ENCODE measurements around the gene MPZL2. TPM values are rescaled to one million over a fixed set of nuclear protein-coding genes. Genes with fewer than 3 reads are reported as not detected.
"Not testable (repeated sequence)": the region's sequence is repeated elsewhere in the genome, so short reads cannot be mapped to it uniquely, and the experiment has no call there.

Gene MPZL2
- total RNA-seq (ENCODE audit: low replicate concordance) = 0.36 and 1.1 TPM in 2 replicates

GRCh38 chr11:118263695-118264568, at the start of gene MPZL2:
Gene MPZL2, minus strand, starts transcription at chr11:118264297. Its CDS starts 144 bp downstream, at chr11:118264153.
- TF ChIP-seq CTCF (IDR thresholded peaks at IDR 0.05; ENCODE audit: insufficient read depth, low read length) = no peak
- DNase-seq (ENCODE audit: low read depth) = no peak
- no peak within 1 kb of the TSS for H3K4me3 ChIP-seq (ENCODE audit: low read depth, low read length)

GRCh38 chr11:118313242-118313641, 49.1 kb upstream of the MPZL2 start:
- H3K4me3 ChIP-seq (ENCODE audit: low read depth, low read length) = no peak overlapping the region
- no peak for TF ChIP-seq CTCF (IDR thresholded peaks at IDR 0.05; ENCODE audit: insufficient read depth, low read length)
- no peak for DNase-seq (ENCODE audit: low read depth)

GRCh38 chr11:118312328-118312727, 48.2 kb upstream of the MPZL2 start:
- H3K4me3 ChIP-seq (ENCODE audit: low read depth, low read length) = no peak overlapping the region
- DNase-seq (ENCODE audit: low read depth) = no peak
- no peak for TF ChIP-seq CTCF (IDR thresholded peaks at IDR 0.05; ENCODE audit: insufficient read depth, low read length)

GRCh38 chr11:118311518-118311917, 47.4 kb upstream of the MPZL2 start:
- DNase-seq (ENCODE audit: low read depth) = no peak
- no peak overlapping the region for H3K4me3 ChIP-seq (ENCODE audit: low read depth, low read length)
- no peak for TF ChIP-seq CTCF (IDR thresholded peaks at IDR 0.05; ENCODE audit: insufficient read depth, low read length)

- no peak overlapping the region for H3K4me3 ChIP-seq (ENCODE audit: low read depth, low read length)
- no peak for DNase-seq (ENCODE audit: low read depth)
- no peak for TF ChIP-seq CTCF (IDR thresholded peaks at IDR 0.05; ENCODE audit: insufficient read depth, low read length)
Measured at GRCh38 chr11:118310781-118311485, 46.8 kb upstream of the MPZL2 start.

- H3K4me3 ChIP-seq (ENCODE audit: low read depth, low read length) = no peak overlapping the region
- no peak for TF ChIP-seq CTCF (IDR thresholded peaks at IDR 0.05; ENCODE audit: insufficient read depth, low read length)
- DNase-seq (ENCODE audit: low read depth) = no peak
Measured at GRCh38 chr11:118310271-118310670, 46.2 kb upstream of the MPZL2 start.

GRCh38 chr11:118308995-118309528, 45.0 kb upstream of the MPZL2 start:
- not testable (repeated sequence) for DNase-seq (ENCODE audit: low read depth); H3K4me3 ChIP-seq (ENCODE audit: low read depth, low read length)
